Natural killer cell (primary cell): ENCODE results near the gene CROCC. TPM values are rescaled to one million over a fixed set of nuclear protein-coding genes. Genes with fewer than 3 reads are reported as not detected.

Experiments
- ATAC-seq, 3 donors: fragments of 150-1000 bp in 2 of 3; fragments of 200-7000 bp in 1 of 3; cut with Tn5 transposase; 1 replicate in 1 of 3; 2 replicates in 2 of 3; pipeline ENCODE4 v1.10.0; 2021; ENCODE audit warnings: mild to moderate bottlenecking in 2 of 3, moderate library complexity in 2 of 3
- DNase-seq, 2 donors: peaks; one replicate each; pipeline versions ENCODE4 v3.0.0 to v3.0.0-alpha.2; 2013 to 2021; ENCODE audit warnings: mixed read lengths in 1 of 2
- H3K27ac ChIP-seq: one replicate; pipeline ENCODE4 v1.5.1; 2013; ENCODE audit warnings: mild to moderate bottlenecking, low read length
- H3K27me3 ChIP-seq: one replicate; pipeline ENCODE4 v1.6.1; 2013; ENCODE audit warnings: low read length; ENCODE audit not compliant: control insufficient read depth, insufficient read depth
- H3K36me3 ChIP-seq: one replicate; pipeline ENCODE4 v1.6.1; 2013; ENCODE audit warnings: low read length; ENCODE audit not compliant: control insufficient read depth, insufficient read depth
- H3K4me1 ChIP-seq: one replicate; pipeline ENCODE4 v1.6.1; 2013; ENCODE audit warnings: low read length; ENCODE audit not compliant: control insufficient read depth, insufficient read depth
- H3K4me3 ChIP-seq: one replicate; pipeline ENCODE4 v1.5.1; 2013; ENCODE audit warnings: low read length
- H3K9me3 ChIP-seq: one replicate; pipeline ENCODE4 v1.6.1; 2013; ENCODE audit warnings: low read length; ENCODE audit not compliant: control insufficient read depth, insufficient read depth
- H3K27ac Mint-ChIP-seq, 2 donors: one replicate each; pipeline ENCODE4 v1.8.0; 2022; ENCODE audit warnings: mild to moderate bottlenecking in 2 of 2, mixed read lengths in 2 of 2, moderate library complexity in 1 of 2
- H3K27me3 Mint-ChIP-seq, 2 donors: one replicate each; pipeline ENCODE4 v1.8.0; 2022; ENCODE audit warnings: low read depth in 2 of 2, mixed read lengths in 2 of 2
- H3K36me3 Mint-ChIP-seq: one replicate; pipeline ENCODE4 v1.8.0; 2022; ENCODE audit warnings: mixed read lengths
- H3K4me1 Mint-ChIP-seq, 2 donors: one replicate each; pipeline ENCODE4 v1.8.0; 2022; ENCODE audit warnings: mixed read lengths in 2 of 2
- H3K4me3 Mint-ChIP-seq: one replicate; pipeline ENCODE4 v1.8.0; 2022; ENCODE audit warnings: mild to moderate bottlenecking, moderate library complexity, mixed read lengths
- H3K9me3 Mint-ChIP-seq, 2 donors: one replicate each; pipeline ENCODE4 v1.8.0; 2022; ENCODE audit warnings: mixed read lengths in 2 of 2
- WGBS: methylation state at CpG from one replicate; pipeline ENCODE4 v1.1.7; 2013; ENCODE audit warnings: missing lambda C conversion rate; ENCODE audit not compliant: insufficient coverage; 5-methylcytosine and 5-hydroxymethylcytosine counted together
- intact Hi-C: fragments of 100-400 bp; cut with micrococcal nuclease; formaldehyde crosslinking; loops from one replicate; pipeline ENCODE4 v1.14.2; 2022
- total RNA-seq, 4 donors: library from RNA; stranded (reverse); fragments of 120-200 nt in 1 of 4; gene quantifications; one replicate each; pipeline versions ENCODE4 v1.2.3 to v1.2.4, GENCODE V29; 2013 to 2022
- TF ChIP-seq, protein P1 (sequence below): fragments of 200-600 bp; IDR thresholded peaks from one replicate; pipeline ENCODE4 v1.8.0; 2022; ENCODE audit warnings: antibody characterized with exemption

CROCC gene
- total RNA-seq, 3 donors from 2014 or later (not counting 1 experiment from before 2014, with no cell fraction given), result 51.7 to 62.9 (median 59.1) TPM

DNA sequence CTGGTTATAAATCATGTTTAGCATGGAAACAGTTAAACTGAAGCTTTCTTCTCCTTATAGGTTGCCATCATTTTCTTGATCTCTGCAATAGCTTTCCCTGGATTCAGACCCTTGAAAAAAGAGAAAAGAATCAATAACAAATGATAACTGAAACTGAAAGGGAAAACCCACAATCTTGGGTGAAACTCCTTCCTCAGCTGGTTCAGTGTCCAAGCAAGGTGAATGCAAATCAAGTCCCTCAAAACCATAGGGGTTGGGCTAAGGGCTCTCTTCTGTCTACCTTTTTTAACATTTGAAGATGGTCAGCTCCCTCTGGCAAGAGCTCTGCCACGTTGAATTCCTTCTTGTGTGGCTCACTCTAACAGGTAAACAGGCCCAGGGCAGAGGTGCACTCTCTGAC, 97.1 kb downstream of the CROCC start:
- WGBS, result 69% methylated on average over 1 of the region's 1 CpG
- Mint-ChIP-seq H3K27me3 (no peaks in the 10 kb centered on the region), H3K36me3 (peaks cover 11% of the 10 kb centered on the region), H3K4me1 (peaks cover 0 to 7% of the 10 kb centered on the region in 2 donors), H3K4me3 (no peak overlapping the region), H3K27ac (peak overlapping the region; percentile 29 to 35), H3K9me3 (no peaks in the 10 kb centered on the region)
- Histone ChIP-seq H3K9me3 (no peaks in the 10 kb centered on the region), H3K36me3 (peaks cover 54% of the 10 kb centered on the region), H3K4me1 (peaks cover 2% of the 10 kb centered on the region), H3K27me3 (no peaks in the 10 kb centered on the region), H3K4me3 (no peak overlapping the region), H3K27ac (no peak overlapping the region)
- ATAC-seq (no peak), DNase-seq (no peak)
- TF ChIP-seq, protein P1, sequence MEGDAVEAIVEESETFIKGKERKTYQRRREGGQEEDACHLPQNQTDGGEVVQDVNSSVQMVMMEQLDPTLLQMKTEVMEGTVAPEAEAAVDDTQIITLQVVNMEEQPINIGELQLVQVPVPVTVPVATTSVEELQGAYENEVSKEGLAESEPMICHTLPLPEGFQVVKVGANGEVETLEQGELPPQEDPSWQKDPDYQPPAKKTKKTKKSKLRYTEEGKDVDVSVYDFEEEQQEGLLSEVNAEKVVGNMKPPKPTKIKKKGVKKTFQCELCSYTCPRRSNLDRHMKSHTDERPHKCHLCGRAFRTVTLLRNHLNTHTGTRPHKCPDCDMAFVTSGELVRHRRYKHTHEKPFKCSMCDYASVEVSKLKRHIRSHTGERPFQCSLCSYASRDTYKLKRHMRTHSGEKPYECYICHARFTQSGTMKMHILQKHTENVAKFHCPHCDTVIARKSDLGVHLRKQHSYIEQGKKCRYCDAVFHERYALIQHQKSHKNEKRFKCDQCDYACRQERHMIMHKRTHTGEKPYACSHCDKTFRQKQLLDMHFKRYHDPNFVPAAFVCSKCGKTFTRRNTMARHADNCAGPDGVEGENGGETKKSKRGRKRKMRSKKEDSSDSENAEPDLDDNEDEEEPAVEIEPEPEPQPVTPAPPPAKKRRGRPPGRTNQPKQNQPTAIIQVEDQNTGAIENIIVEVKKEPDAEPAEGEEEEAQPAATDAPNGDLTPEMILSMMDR, result no peak
- intact Hi-C loops, result no loop called here

DNA sequence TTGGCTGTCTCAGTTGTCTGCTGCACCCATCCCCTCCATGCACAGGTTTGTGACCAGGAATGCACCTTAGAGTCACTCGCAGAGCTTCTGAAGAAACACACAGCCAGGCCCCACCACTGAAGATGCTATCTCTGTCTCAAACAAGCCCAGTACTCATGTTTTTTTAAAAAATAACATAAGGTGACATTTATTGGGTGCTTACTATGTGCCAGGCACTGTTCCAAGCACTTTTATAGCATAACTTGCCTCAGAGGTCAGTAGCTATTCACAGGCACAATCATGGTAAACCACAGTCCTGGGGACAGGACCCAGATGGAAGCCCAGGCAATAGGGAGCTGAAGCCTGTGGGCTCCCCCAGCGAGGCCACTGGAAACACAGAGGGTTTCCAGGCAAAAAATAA, 98.8 kb downstream of the CROCC start:
- Histone ChIP-seq H3K36me3 (peaks cover 66% of the 10 kb centered on the region), H3K9me3 (no peaks in the 10 kb centered on the region), H3K4me3 (no peak overlapping the region), H3K27me3 (no peaks in the 10 kb centered on the region), H3K27ac (no peak overlapping the region), H3K4me1 (no peaks in the 10 kb centered on the region)
- 91% methylated on average over 2 of the region's 2 CpGs for WGBS
- Mint-ChIP-seq H3K36me3 (peaks cover 11% of the 10 kb centered on the region), H3K27me3 (no peaks in the 10 kb centered on the region), H3K27ac (no peak overlapping the region), H3K9me3 (no peaks in the 10 kb centered on the region), H3K4me1 (peaks cover 0 to 14% of the 10 kb centered on the region in 2 donors), H3K4me3 (no peak overlapping the region)
- intact Hi-C loops, result no loop called here
- DNase-seq, result no peak
- ATAC-seq, result no peak
- TF ChIP-seq, protein P1, result no peak

DNA sequence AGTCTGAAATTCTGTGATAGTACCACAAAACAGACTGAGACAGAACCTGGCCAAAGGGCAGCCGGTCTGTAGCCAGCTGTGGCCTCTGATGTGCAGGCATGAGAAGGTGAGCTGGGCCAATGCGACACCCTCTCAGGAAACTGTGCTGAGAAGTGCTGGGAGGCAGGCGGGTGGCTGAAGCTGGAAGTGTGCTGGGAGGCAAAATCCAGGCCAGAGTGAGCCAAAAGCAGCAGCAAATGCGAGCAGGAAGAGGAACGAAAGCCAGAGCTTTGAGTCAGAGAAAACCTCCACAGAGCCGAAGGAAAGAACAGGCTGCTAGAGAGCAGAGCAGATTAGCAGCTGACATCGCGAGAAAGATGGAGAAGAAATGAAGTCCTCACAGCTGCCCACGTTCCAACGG, 100.2 kb downstream of the CROCC start:
- TF ChIP-seq, protein P1, result no peak
- Histone ChIP-seq H3K36me3 (peaks cover 78% of the 10 kb centered on the region), H3K27me3 (no peaks in the 10 kb centered on the region), H3K27ac (no peak overlapping the region), H3K9me3 (no peaks in the 10 kb centered on the region), H3K4me1 (no peaks in the 10 kb centered on the region), H3K4me3 (no peak overlapping the region)
- no peak for ATAC-seq
- no peak for DNase-seq
- Mint-ChIP-seq H3K4me3 (no peak overlapping the region), H3K4me1 (peaks cover 0 to 14% of the 10 kb centered on the region in 2 donors), H3K36me3 (peaks cover 11% of the 10 kb centered on the region), H3K27ac (no peak overlapping the region), H3K9me3 (no peaks in the 10 kb centered on the region), H3K27me3 (no peaks in the 10 kb centered on the region)
- intact Hi-C loops, result no loop called here
- 88% methylated on average over 10 of the region's 10 CpGs for WGBS

Other genes with a start within 250 kb of the CROCC start
- 1,000 to 10,000 TPM; 2,937 to 3,261 (median 3,038) TPM for gene RNU1-4, start 181.4 kb upstream of the CROCC start, total RNA-seq
- 1,000 to 10,000 TPM; 2,937 to 3,261 (median 3,038) TPM for gene RNU1-2, start 26.0 kb upstream of the CROCC start, total RNA-seq
- under 1 TPM in 1 of 3 donors, not detected in 2; 0.15 TPM for gene MFAP2, start 58.7 kb downstream of the CROCC start, total RNA-seq
- gene ATP13A2, start 90.0 kb downstream of the CROCC start, total RNA-seq, result 10 to 100 TPM; 38.7 to 53.6 (median 42.8) TPM
- gene SDHB, start 132.1 kb downstream of the CROCC start, total RNA-seq, result 10 to 100 TPM; 56.8 to 62.6 (median 59.5) TPM
- 1 to 10 TPM in 1 of 3 donors, under 1 TPM in 2; 0.56 to 2.5 (median 0.88) TPM for gene PADI2, start 197.5 kb downstream of the CROCC start, total RNA-seq